BLaER1 (cell line): ENCODE results near the gene SLC35B4.

Experiments used
- H3K27ac ChIP-seq: shearing (Covaris generic); formaldehyde crosslinking; 2 replicates; pipeline ENCODE4 v1.8.1; 2022
- H3K27me3 ChIP-seq: shearing (Covaris generic); formaldehyde crosslinking; 2 replicates; pipeline ENCODE4 v1.8.1; 2022
- H3K36me3 ChIP-seq: shearing (Covaris generic); formaldehyde crosslinking; 2 replicates; pipeline ENCODE4 v1.8.1; 2022
- H3K4me1 ChIP-seq: shearing (Covaris generic); formaldehyde crosslinking; 2 replicates; pipeline ENCODE4 v1.8.1; 2022
- H3K4me2 ChIP-seq: shearing (Covaris generic); formaldehyde crosslinking; 2 replicates; pipeline ENCODE4 v1.8.1; 2022
- H3K4me3 ChIP-seq: shearing (Covaris generic); formaldehyde crosslinking; 2 replicates; pipeline ENCODE4 v1.8.1; 2022
- H3K9ac ChIP-seq: shearing (Covaris generic); formaldehyde crosslinking; 2 replicates; pipeline ENCODE4 v1.8.1; 2022
- H3K9me3 ChIP-seq: shearing (Covaris generic); formaldehyde crosslinking; 2 replicates; pipeline ENCODE4 v1.8.1; 2022
- H4K20me1 ChIP-seq: shearing (Covaris generic); formaldehyde crosslinking; 2 replicates; pipeline ENCODE4 v1.8.1; 2022
- Cebpa-rat ChIP-seq: shearing (Covaris generic); IDR thresholded peaks from 2 replicates; pipeline ENCODE4 v1.8.1; 2022

The SLC35B4 gene, protein sequence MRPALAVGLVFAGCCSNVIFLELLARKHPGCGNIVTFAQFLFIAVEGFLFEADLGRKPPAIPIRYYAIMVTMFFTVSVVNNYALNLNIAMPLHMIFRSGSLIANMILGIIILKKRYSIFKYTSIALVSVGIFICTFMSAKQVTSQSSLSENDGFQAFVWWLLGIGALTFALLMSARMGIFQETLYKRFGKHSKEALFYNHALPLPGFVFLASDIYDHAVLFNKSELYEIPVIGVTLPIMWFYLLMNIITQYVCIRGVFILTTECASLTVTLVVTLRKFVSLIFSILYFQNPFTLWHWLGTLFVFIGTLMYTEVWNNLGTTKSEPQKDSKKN

DNA sequence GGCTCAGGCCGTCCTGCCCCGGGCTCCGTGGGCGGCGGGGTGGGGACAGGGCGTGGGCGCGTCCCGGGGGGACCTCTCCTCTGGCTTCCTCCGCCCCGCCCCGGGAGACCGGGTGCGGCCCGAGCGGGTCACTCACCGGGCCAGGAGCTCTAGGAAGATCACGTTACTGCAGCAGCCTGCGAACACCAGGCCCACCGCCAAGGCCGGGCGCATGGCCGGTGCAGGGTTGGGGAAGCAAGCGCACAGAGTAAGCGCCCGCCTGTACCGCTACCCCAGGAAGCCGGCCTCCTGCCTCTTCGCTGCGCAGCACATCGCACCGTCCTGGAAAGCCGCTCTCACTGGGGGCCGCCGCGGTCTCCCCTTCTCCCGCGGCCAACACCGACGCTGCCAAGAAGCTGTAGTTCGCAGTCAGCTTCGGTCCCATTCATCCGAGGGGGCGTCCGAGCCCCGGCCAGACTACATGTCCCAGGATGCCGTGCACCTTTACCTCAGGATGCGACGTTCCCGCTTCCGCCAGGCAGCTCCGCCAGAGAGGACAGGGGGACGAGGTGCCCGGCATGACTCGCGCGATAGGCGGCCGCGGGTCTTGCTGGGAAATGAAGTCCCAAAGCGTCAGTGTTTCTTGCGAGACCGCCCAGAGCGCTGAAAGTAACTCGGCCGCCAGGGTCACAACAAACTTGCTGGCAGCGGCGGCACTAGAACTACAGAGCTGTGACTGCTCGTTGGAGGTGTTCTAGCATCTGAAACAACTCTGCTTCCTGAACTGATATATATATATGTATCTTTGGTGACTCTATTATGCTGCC, at the start of gene SLC35B4:
Gene SLC35B4, minus strand, starts transcription at position 392 of the 806 bp plus-strand sequence. Its CDS starts 179 bp downstream, at position 213.
- Histone ChIP-seq H3K4me1 (peaks cover 14% of the 10 kb centered on the region), H3K36me3 (peaks cover 9% of the 10 kb centered on the region), H3K9me3 (no peaks in the 10 kb centered on the region), H3K9ac (peak within 1 kb of the TSS; percentile 92), H3K27me3 (no peaks in the 10 kb centered on the region), H3K27ac (peak within 1 kb of the TSS; percentile 86), H3K4me2 (peak within 1 kb of the TSS; percentile 78), H4K20me1 (no peaks in the 10 kb centered on the region), H3K4me3 (peak within 1 kb of the TSS; percentile 91)
- no peak for TF ChIP-seq Cebpa-rat

DNA sequence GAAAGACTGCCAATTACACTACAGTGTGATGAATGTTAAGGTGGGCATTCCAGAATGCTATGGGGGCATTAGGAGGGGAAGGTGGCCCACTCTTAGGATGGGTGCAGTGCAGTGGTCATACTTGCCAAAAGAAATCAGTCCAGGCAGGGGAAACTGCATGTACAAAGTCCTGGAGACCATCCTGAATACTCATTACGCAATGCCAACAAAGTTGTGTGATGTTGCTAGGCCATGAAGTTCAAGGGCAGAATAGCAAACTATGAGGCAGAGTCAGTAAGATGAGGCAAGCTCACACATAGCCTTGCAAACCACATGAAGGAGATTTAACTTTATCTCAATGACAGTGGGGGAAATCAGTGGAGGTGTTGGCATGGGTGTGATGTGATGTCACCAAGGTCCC, 49.8 kb upstream of the SLC35B4 start:
- Histone ChIP-seq H3K27ac (no peak overlapping the region), H3K4me2 (no peak overlapping the region), H3K4me1 (no peaks in the 10 kb centered on the region), H3K27me3 (no peaks in the 10 kb centered on the region), H3K9ac (no peak overlapping the region), H3K9me3 (no peaks in the 10 kb centered on the region), H4K20me1 (no peaks in the 10 kb centered on the region), H3K36me3 (no peaks in the 10 kb centered on the region), H3K4me3 (no peak overlapping the region)
- peak; percentile 47; the same call in 1 of the 2 replicates for TF ChIP-seq Cebpa-rat

DNA sequence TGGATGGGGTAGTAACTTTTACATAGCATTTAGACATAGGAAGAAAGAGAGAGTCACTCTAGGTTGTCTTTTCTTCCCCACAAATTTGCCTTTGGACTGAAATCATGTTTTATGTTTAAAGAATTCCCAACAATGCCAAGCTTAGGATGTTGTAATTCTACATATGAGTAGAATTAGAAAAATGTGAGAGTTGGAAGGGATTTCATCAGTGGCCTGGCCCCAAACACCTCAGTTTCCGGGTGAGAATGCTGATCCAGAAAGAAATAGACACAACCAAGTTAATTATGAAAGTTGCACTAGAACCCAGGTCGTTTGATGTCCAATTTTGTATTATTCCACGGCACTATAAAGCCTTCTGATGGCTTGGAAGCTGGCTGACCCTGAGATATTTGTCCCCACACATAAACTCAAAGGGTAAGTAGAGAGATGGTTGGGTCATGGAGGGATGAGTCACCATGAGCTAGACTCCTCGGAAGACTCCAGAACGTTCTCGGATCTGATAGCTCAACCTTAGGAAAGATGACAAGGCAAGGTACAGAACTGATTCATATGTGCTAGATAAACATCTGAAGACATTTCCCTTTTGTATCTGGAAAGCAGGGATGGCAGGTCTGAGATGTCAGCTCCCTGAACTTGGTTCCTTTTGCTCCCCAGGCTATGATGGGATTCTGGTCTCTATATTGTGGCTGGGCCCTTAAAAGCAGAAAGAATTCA, 48.8 kb upstream of the SLC35B4 start:
- no peaks in the 10 kb centered on the region for H3K4me1 ChIP-seq
- H3K9me3 ChIP-seq: no peaks in the 10 kb centered on the region
- H3K36me3 ChIP-seq: no peaks in the 10 kb centered on the region
- no peak overlapping the region for H3K4me3 ChIP-seq
- H4K20me1 ChIP-seq: no peaks in the 10 kb centered on the region
- TF ChIP-seq Cebpa-rat: no peak
- H3K27me3 ChIP-seq: no peaks in the 10 kb centered on the region
- no peak overlapping the region for H3K27ac ChIP-seq
- no peak overlapping the region for H3K9ac ChIP-seq
- no peak overlapping the region for H3K4me2 ChIP-seq

DNA sequence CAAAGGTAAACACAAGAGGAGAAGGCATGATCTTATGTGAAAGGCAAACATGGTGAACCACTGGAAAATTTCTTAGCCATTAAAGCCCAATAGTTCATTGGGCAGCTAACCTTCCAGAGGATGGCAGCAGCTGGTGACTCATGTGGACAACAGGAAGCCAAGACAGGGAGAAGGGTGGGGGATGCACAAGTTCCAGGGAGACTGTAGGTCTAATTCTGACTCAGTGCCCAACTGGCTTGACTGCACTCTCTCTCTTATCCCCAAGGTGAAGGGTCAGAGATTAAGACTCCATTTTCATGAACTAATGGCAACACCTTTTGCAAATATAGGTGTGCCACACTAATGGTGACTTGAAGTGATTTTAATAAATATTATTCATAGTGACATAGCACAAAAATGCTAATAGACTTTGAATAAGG, 47.9 kb upstream of the SLC35B4 start:
- Histone ChIP-seq H3K4me2 (no peak overlapping the region), H3K9me3 (no peaks in the 10 kb centered on the region), H3K9ac (no peak overlapping the region), H3K27me3 (no peaks in the 10 kb centered on the region), H3K4me1 (no peaks in the 10 kb centered on the region), H4K20me1 (no peaks in the 10 kb centered on the region), H3K27ac (no peak overlapping the region), H3K4me3 (no peak overlapping the region), H3K36me3 (no peaks in the 10 kb centered on the region)
- TF ChIP-seq Cebpa-rat: no peak

DNA sequence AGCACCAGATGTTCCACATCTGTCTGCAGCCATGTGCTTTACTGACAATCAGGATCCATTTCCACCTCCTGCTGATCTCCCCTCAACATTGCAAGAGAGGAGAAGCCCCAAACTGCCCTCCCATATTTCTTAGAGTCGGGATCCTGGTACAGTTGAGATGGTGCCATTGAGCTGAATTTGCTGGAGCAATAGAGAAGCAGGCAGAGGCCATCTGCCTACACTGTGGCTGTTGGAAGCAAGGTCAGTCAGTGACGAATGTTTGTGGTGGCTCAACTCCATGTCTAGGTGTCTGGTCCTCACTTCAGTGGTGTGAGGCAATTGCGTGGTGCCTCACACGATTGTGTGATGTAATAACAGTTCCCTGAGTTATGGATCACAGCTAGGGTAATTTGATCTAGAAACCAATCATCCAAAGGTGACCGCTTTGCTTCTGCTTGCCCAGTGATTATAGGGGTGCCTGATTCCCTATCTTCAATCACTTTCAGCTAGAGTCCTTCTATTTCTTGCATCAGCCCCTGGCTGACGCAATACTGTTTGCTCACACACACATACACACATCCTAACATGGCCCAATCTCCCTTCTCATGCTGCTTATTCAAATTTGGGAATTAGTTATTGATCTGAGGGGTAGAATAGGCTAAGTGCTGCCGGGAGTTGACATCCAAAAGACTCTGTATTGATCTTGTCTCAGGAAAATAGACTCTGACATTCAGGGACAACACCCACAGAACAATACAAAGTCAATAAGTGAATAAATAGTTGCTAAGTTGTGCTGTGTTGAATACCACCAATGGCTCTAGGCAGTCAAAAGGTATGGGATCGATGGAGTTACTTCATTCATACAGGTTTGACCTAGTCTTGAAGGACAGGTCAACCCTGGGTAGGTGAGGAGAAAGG, 46.1 kb upstream of the SLC35B4 start:
- H4K20me1 ChIP-seq: no peaks in the 10 kb centered on the region
- no peak overlapping the region for H3K4me3 ChIP-seq
- no peaks in the 10 kb centered on the region for H3K27me3 ChIP-seq
- no peaks in the 10 kb centered on the region for H3K9me3 ChIP-seq
- TF ChIP-seq Cebpa-rat: no peak
- H3K4me1 ChIP-seq: no peaks in the 10 kb centered on the region
- no peak overlapping the region for H3K27ac ChIP-seq
- H3K9ac ChIP-seq: no peak overlapping the region
- no peaks in the 10 kb centered on the region for H3K36me3 ChIP-seq
- no peak overlapping the region for H3K4me2 ChIP-seq

DNA sequence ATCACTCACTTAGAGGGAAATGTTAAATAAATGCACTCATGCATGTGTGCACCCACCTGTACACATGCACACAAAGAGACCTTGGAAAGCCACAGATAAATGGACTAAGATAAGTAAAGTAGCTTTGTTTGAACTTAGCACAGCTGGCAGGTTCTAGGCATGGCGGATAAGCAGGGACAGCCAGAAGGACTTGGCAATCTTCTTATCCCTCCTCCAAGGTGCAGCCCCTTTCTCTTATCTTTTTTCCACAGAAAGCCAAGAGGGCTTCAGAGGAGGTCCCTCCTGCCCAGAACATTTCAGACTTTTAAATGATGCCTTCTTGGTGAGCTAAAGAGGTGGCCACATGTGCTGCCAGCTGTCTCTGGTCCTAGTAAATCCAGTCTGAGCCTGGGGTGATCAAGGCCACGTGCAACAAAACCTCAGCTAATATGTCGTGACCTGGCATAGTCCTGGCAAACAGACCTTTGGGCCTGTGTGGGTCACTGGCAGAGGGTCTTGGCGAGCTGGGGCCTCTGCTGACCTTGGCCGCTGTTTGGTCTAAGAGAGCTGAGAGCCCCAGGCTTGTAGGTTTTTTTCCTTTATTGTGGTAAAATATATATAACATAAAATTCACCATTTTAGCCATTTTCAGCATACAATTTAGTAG, 43.2 kb upstream of the SLC35B4 start:
- no peaks in the 10 kb centered on the region for H3K4me1 ChIP-seq
- H4K20me1 ChIP-seq: no peaks in the 10 kb centered on the region
- no peaks in the 10 kb centered on the region for H3K9me3 ChIP-seq
- no peaks in the 10 kb centered on the region for H3K36me3 ChIP-seq
- H3K4me3 ChIP-seq: no peak overlapping the region
- no peak overlapping the region for H3K4me2 ChIP-seq
- no peak overlapping the region for H3K27ac ChIP-seq
- no peak overlapping the region for H3K9ac ChIP-seq
- no peaks in the 10 kb centered on the region for H3K27me3 ChIP-seq
- no peak for TF ChIP-seq Cebpa-rat

DNA sequence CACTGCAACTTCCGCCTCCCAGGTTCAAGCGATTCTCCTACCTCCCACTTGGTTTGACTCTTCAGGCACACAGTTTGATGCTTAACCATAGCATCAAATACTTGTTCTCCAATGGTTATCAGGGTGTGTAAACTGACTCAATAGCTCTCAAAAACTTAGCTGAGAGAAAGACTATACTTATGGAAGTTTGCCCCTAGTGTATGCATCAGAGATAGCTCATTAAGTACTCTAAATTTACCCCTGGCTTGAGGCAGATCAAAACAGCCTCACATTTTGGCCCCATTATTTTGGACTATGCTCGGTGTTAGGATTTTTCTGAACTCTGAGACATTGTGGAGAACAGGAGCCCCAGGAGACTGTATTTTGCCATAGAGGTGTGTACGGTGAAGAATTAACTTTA, 40.8 kb upstream of the SLC35B4 start:
- Histone ChIP-seq H3K9ac (no peak overlapping the region), H3K27ac (no peak overlapping the region), H4K20me1 (no peaks in the 10 kb centered on the region), H3K36me3 (no peaks in the 10 kb centered on the region), H3K27me3 (no peaks in the 10 kb centered on the region), H3K4me2 (no peak overlapping the region), H3K9me3 (no peaks in the 10 kb centered on the region), H3K4me1 (no peaks in the 10 kb centered on the region), H3K4me3 (no peak overlapping the region)
- no peak for TF ChIP-seq Cebpa-rat

DNA sequence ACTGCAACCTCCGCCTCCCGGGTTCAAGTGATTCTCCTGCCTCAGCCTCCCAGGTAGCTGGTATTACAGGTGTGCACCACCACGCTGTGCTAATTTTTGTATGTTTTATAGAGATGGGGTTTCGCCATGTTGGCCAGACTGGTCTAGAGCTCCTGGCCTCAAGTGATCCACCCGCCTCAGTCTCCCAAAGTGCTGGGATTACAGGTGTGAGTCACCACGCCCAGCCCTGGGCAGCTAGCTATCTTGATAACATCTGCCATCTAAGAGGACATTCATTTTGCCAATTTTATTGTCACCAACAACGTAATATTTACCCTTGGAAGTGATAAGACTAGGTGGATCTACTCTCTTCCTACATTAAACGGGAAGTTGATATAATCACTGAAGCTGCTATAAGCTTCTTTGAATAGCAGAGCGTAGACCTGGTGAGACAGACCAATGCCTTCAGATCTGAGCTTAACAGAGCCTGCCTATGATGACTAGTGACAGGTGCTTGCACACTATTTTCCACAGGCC, 39.7 kb upstream of the SLC35B4 start:
- Histone ChIP-seq H3K4me3 (no peak overlapping the region), H3K4me2 (no peak overlapping the region), H3K27me3 (no peaks in the 10 kb centered on the region), H3K27ac (no peak overlapping the region), H3K9ac (no peak overlapping the region), H3K9me3 (no peaks in the 10 kb centered on the region), H3K4me1 (no peaks in the 10 kb centered on the region), H4K20me1 (no peaks in the 10 kb centered on the region), H3K36me3 (no peaks in the 10 kb centered on the region)
- TF ChIP-seq Cebpa-rat: no peak
